HL-60/S4 treated with retinoic acid at 250 ng/mL for 4 days and 3 days (cell line): ENCODE measurements around the gene LYSMD1.

Experiments
- in situ Hi-C: fragments of 300-500 bp; cut with MboI; formaldehyde crosslinking; loops from 2 replicates; pipeline ENCODE4 v1.7.0; 2022; ENCODE audit warnings: low sequenced_read_pairs

The LYSMD1 gene

DNA sequence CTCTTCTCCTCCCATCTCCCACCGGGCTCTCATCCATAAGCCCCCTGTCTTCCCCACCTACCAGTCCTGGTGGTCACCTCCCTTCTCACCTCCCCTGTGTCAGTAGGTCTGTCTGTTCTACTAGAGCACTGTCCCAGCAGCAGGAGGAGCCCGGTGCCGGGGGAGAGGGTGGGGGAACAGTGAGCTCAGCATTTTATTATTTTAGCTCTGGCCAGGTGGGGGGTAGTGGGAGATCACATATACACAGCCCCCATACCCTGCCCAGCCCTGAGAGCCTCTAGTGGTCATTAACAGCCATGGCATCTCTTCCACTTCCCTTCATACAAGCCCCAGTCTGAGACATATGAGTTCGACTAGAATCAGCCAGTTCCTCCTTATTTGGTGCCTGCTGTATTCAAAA is 10.2 kb upstream of the LYSMD1 start, which contains the start of gene TMOD4:
TMOD4 (minus strand) TSS at position 119 of the 400 bp plus-strand sequence. CDS start 1,106 bp downstream, outside the sequence.
- in situ Hi-C loops: no loop called here

DNA sequence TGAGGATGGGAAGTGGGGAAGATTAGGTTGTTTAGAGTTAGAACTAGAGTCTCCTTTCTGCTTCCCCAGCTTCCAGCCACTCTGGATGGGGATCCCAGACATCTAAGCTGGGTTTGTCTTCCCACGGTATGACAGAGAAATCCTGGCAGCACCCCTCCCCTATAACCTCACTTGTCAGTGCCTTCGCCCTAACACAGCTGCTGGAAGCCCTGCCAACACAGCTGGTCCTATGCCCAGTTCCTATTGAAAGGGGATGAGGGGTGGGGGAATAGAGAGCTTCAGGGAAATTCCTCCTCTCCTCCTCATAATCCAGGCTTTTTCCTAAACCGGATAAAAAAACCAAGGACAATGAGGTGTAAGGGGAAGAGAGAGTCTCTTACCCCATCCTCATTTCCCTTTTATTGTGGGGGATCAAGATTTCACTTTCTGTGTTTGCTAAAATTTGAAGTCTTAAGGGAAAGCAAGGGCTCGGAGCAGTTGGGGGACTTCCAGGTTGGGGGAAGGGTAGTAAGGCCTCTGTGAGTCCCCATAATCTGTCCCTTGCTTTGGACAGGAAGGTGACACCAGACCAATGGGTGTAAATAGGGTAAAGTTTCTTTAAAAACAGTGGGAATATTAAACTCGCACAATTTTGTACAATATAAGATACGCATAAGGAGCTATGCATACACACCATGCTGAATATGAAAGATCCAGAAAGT is 9.5 kb upstream of the LYSMD1 start:
- in situ Hi-C loops: no loop called here

GRCh38 chr1:151171190-151171589 is 5.5 kb upstream of the LYSMD1 start:
- in situ Hi-C loops: no loop called here

DNA sequence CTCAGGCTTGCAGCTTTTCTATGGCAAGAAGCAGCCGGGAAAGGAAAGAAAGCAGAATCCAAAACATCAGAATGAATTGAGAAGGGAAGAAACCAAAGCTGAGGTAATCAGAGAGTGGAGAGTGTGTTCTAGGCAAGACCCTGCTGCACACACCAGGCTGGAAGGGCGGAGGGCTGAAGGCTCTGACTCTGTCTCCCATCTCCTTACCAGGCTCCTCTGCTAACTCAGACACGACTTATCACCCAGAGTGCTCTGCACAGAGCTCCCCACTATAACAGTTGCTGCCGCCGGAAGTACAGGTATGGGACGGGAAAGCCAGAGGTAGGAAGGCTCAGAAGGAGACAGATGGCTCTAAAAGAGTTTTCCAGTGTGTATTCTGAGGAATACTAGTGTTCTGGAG is 1.4 kb upstream of the LYSMD1 start:
- in situ Hi-C loops: no loop called here

DNA sequence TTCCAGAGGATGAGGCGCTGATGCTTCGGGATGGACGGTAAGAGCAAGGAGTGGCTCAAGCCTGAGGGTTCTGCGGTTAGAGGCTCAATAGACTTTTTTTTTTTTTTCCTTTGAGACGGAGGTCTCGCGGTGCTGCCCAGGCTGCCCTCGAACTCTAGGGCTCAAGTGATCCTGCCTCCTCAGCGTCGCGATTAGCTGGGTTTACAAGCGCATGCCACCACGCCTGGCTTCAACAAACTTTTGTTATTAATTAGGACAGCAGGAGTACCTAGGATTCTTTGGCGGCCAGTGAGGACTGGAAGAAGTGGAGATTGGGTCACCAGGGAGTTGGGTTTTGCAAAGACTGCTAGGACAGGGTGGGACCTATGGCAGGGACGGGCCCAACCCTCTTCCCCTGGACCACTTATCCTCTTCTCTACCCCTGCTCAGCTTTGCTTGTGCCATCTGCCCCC is 829 bp upstream of the LYSMD1 start:
- in situ Hi-C loops: no loop called here

GRCh38 chr1:151165281-151165737 is 393 bp downstream of the LYSMD1 start:
- in situ Hi-C loops: no loop called here

GRCh38 chr1:151164732-151165280 is 896 bp downstream of the LYSMD1 start:
- in situ Hi-C loops: no loop called here

- in situ Hi-C loops: no loop called here
Measured at GRCh38 chr1:151159373-151159772, 6.3 kb downstream of the LYSMD1 start.

DNA sequence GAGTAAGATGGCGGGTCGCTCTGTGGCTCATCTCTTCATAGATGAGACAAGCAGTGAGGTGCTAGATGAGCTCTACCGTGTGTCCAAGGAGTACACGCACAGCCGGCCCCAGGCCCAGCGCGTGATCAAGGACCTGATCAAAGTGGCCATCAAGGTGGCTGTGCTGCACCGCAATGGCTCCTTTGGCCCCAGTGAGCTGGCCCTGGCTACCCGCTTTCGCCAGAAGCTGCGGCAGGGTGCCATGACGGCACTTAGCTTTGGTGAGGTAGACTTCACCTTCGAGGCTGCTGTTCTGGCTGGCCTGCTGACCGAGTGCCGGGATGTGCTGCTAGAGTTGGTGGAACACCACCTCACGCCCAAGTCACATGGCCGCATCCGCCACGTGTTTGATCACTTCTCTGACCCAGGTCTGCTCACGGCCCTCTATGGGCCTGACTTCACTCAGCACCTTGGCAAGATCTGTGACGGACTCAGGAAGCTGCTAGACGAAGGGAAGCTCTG is 6.9 kb downstream of the LYSMD1 start:
- in situ Hi-C loops: no loop called here

- in situ Hi-C loops: no loop called here
Measured at GRCh38 chr1:151158326-151158725, 7.4 kb downstream of the LYSMD1 start.

- in situ Hi-C loops: no loop called here
Measured at GRCh38 chr1:151157067-151157531, 8.6 kb downstream of the LYSMD1 start.

DNA sequence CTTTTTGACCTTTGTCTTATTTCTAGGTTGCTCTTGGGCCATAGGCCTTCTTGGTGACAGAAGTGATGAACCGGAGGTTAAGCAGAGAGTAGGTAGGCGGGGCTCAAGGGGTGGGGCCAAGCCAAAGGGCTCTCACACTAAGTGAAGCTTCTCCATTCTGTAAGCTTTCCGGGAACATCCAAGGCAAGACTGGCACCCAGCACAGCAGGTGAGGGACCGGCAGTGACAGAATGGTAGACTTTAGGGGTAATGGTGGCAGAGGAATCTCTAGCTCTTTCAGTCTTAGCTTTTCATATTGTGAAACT is 9.2 kb downstream of the LYSMD1 start, which contains the start of gene TNFAIP8L2:
TNFAIP8L2 (plus strand) TSS at position 135 of the 305 bp plus-strand sequence. CDS start 2,049 bp downstream, outside the sequence.
- in situ Hi-C loops: no loop called here

- in situ Hi-C loops: no loop called here
Measured at GRCh38 chr1:151147665-151148064, 18.0 kb downstream of the LYSMD1 start.

DNA sequence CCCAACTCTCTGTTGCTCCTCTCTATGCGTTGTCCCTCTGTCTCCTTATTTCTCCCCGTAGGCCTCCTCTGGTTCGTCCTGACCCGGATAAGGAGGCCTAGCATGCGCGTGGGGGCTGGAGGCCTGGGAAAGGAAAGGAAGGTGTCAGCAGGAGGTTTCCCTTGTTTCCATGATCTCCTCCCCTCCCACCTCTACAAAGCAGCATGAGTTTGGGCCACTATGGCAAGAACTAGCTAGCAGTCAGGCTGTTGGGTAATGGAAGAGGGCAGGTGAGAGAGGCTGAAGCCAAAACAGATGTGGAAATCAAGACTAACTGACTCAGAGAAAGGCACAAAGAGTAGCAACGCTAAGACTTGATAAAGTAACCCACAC is 18.6 kb downstream of the LYSMD1 start:
- in situ Hi-C loops: no loop called here

DNA sequence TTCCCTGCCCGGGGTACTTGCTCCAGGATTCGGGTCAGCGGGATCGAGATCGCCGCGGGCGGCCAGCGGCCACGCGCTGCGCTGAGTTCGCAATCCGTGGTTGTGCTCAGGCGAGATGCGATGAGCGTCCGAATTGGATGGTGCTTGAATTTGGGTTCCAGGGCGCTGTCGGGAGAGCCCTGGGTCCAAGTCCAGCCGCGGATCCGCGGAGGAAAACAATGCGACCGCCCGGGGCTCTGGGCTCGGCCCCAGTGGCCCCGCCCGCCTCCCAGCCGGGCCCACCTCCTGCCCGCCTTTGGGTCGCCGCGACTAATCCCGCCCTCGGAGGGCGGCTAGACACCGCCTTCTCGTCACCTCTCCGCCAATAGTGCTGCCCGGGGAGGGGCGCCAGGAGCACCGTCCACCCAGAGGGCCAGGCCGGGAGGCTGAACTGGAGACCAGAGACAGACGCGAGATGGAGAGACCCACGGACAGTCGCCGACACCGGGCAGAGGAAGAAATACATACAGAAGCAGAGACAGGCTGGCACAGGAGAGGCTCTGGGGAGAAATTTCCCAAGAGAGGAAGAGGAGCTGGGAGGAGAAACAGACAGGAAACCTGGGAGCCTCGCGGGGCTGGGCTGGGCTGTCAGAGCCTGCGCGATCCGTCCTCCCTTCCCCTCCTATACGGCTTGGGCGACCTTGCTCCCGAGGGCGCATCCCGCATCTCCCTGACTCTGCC is 19.1 kb downstream of the LYSMD1 start, which contains the start of gene SEMA6C:
SEMA6C (minus strand) TSS at position 220 of the 720 bp plus-strand sequence. CDS start 4,010 bp downstream, outside the sequence.
- in situ Hi-C loops: no loop called here

DNA sequence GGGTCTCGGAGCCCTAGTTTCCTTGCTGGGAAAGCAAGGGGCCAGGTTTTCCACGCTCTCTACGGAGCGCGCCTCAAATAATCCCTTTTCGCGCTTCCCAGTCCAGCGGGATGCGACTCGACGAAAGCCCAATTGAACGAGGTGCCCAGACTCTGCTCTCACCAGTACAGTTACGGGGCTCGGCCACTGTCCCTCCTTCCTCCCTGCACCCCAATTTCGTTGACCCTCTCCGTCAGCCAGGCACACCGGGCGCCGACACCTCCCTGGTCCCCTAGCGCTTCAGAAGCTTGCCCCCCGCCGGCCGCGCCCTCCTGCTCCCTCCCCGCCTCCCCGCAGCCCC is 19.7 kb downstream of the LYSMD1 start:
- in situ Hi-C loops: no loop called here

GRCh38 chr1:151145304-151146071 is 20.2 kb downstream of the LYSMD1 start:
- in situ Hi-C loops: no loop called here

GRCh38 chr1:151144474-151145303 is 21.0 kb downstream of the LYSMD1 start:
- in situ Hi-C loops: no loop called here

DNA sequence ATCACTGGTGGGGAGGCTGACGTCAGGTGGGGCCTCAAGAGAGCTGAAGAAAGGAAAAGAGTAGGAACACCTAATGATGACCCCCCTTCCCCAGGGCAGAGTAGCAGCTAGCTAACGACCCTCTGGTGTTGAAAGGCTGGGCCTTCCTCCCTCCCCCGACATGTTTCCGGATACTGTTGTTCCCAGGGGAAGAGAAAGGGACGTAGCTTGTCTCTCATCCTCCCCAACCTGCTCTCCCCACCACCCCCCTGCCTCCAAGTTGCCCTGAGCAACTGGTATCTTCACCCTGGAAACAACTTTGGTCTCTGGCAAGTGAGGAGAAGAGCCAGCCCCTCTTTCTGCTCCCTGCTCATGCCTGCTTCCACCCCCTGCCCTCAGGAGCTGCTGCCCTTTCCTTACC is 21.7 kb downstream of the LYSMD1 start:
- in situ Hi-C loops: no loop called here

GRCh38 chr1:151143057-151143435 is 22.7 kb downstream of the LYSMD1 start:
- in situ Hi-C loops: no loop called here
